Prostate gland (tissue), 2 donors: Measurements from ENCODE around the gene KIF18A.

ENCODE experiments used
- CTCF ChIP-seq, 4 experiments: fragments of 200-600 bp in 2 of 4; fragments of 450-650 bp in 2 of 4; sonication (generic) in 2 of 4; IDR thresholded peaks; 1 replicate in 3 of 4; 2 replicates in 1 of 4; pipeline ENCODE4 v1.5.1; 2016 to 2019; ENCODE audit warnings: antibody characterized with exemption in 4 of 4, mild to moderate bottlenecking in 2 of 4, moderate library complexity in 2 of 4
- POLR2A ChIP-seq: fragments of 450-650 bp; IDR thresholded peaks from one replicate; pipeline ENCODE4 v1.6.1; 2016; ENCODE audit warnings: antibody characterized with exemption, mild to moderate bottlenecking

GRCh38 chr11:27976262-27976661 is 131.7 kb downstream of the KIF18A start:
- no peak for TF ChIP-seq POLR2A
- TF ChIP-seq CTCF (IDR thresholded peaks at IDR 0.05), result no peak
